Heart right ventricle (tissue), 16 donors: ENCODE data around the gene AGR3. TPM values are rescaled to one million over a fixed set of nuclear protein-coding genes. Genes with fewer than 3 reads are reported as not detected.

Experiments used
- ATAC-seq, 8 donors: fragments of 200-7000 bp; cut with Tn5 transposase; one replicate each; pipeline ENCODE4 v1.9.1; 2020; ENCODE audit warnings: mild to moderate bottlenecking in 8 of 8, moderate library complexity in 8 of 8, moderate number of reproducible peaks in 1 of 8
- DNase-seq, 2 donors: peaks; one replicate each; pipeline ENCODE4 v3.0.0-alpha.2; 2020
- H3K27ac ChIP-seq, 10 donors: fragments of 200-600 bp; sonication (generic) in 2 of 10; one replicate each; pipeline versions ENCODE4 v1.5.0 to v1.8.0; 2020 to 2022; ENCODE audit warnings: mild to moderate bottlenecking in 3 of 10
- H3K27me3 ChIP-seq, 7 donors: fragments of 200-600 bp; one replicate each; pipeline ENCODE4 v1.8.0; 2021 to 2022; ENCODE audit warnings: mild to moderate bottlenecking in 2 of 7
- H3K36me3 ChIP-seq, 9 donors: fragments of 200-600 bp; sonication (generic) in 1 of 9; one replicate each; pipeline versions ENCODE4 v1.5.0 to v1.8.0; 2020 to 2022; ENCODE audit warnings: mild to moderate bottlenecking in 2 of 9
- H3K4me1 ChIP-seq, 9 donors: fragments of 200-600 bp; sonication (generic) in 1 of 9; one replicate each; pipeline versions ENCODE4 v1.5.0 to v1.8.0; 2020 to 2022; ENCODE audit warnings: mild to moderate bottlenecking in 4 of 9
- H3K4me3 ChIP-seq, 10 donors: fragments of 200-600 bp; sonication (generic) in 2 of 10; one replicate each; pipeline versions ENCODE4 v1.5.0 to v1.8.0; 2020 to 2022; ENCODE audit warnings: mild to moderate bottlenecking in 7 of 10, moderate library complexity in 2 of 10
- H3K9me3 ChIP-seq, 11 donors: fragments of 200-600 bp in 10 of 11; sonication (generic) in 2 of 11; one replicate each; pipeline versions ENCODE4 v1.5.0 to v1.8.0; 2013 to 2022; ENCODE audit warnings: mild to moderate bottlenecking in 2 of 11, control low read depth in 1 of 11, moderate library complexity in 1 of 11
- CTCF ChIP-seq, 9 donors: fragments of 200-600 bp; sonication (generic) in 2 of 9; IDR thresholded peaks; one replicate each; pipeline versions ENCODE4 v1.5.0 to v1.8.0; 2021 to 2022; ENCODE audit warnings: antibody characterized with exemption in 9 of 9, mild to moderate bottlenecking in 5 of 9, moderate library complexity in 1 of 9
- WGBS, 2 donors: extraction: QIAGEN DNeasy Blood & Tissue Kit; methylation state at CpG; one replicate each; pipeline ENCODE4 v1.1.7; 2013; ENCODE audit warnings: inconsistent platforms in 1 of 2; 5-methylcytosine and 5-hydroxymethylcytosine counted together
- intact Hi-C, 10 donors: fragments of 100-400 bp; cut with DNase I; formaldehyde crosslinking; loops; one replicate each; pipeline versions ENCODE4 v1.11.1 to v1.14.2; 2022
- polyA plus RNA-seq, 2 donors: library from polyadenylated mRNA; stranded (reverse); fragments of 200-250 nt; gene quantifications; one replicate each; pipeline ENCODE4 v1.2.3, GENCODE V29; 2013
- total RNA-seq, 10 donors: library from RNA; stranded (reverse); fragmentation: NEBNext Ultra II Directional in 3 of 10; extraction: Animal tissue kit (Norgen Biotek cat#: 25700) in 3 of 10; gene quantifications; one replicate each; pipeline versions ENCODE4 v1.2.1 to v1.2.4, GENCODE V29; 2021 to 2023
- donor health status: Arrhythmogenic right ventricular cardiomyopathy.
- donor health status: ischemic (EF 13 %, LVEDD 7.1; RV severe dilation, severe dysfunction).
- donor health status: healthy with polysubstance abuse.
- donor health status: DM: no; HTN: yes; CAD: no.
- donor health status: DM: no; HTN: no; CAD: no.
- donor health status: ischemic (EF 25% LVEDD 6.9; RV normal size, moderate dysfunction).
- donor health status: ischemic (EF 25% LVEDD 5.7; RV mildly dilated, moderate dysfunction).
- donor health status: healthy.
- donor health status: DM: yes; HTN: yes; CAD: no.
- donor health status: Ischemic cardiomyopathy.
- donor health status: ischemic (EF 35%, LVEDD 5.7; RV mildly dilated, moderate dysfunction).
- donor health status: nonischemic (EF 11% LVEDD 7.7; RV severe dilation, severe dysfunction).
- donor health status: DM: yes; HTN: yes; CAD: no.
- donor health status: PGD.
- donor health status: ischemic (EF 29% LVEDD 5.4; RV normal size, mild dysfunction).
- donor health status: nonischemic (EF 23%, LVEDD 6.1; RV moderate dilation, normal function).

AGR3 gene
- total and polyA plus RNA-seq, 12 donors, result not detected

- DNase-seq, result no peak
- no peaks in the 10 kb centered on the region for H3K27me3 ChIP-seq
- no peak overlapping the region for H3K27ac ChIP-seq
- no peaks in the 10 kb centered on the region for H3K9me3 ChIP-seq
- H3K4me3 ChIP-seq, result no peak overlapping the region
- ATAC-seq, result no peak
- intact Hi-C loops, result loop anchor here in 1 of 10 donors (2.0 kb wide), 1 partner anchor 29 kb away; no protein-coding TSS in a partner anchor
- H3K36me3 ChIP-seq, result no peaks in the 10 kb centered on the region
- TF ChIP-seq CTCF (IDR thresholded peaks at IDR 0.05), result no peak
- H3K4me1 ChIP-seq, result no peaks in the 10 kb centered on the region
- WGBS, 2 donors, result 81 to 89% methylated on average over 5 of the region's 5 CpGs
Observed at GRCh38 chr7:16889305-16889704, 7.5 kb upstream of the AGR3 start.

GRCh38 chr7:16883918-16884317, 2.1 kb upstream of the AGR3 start:
- Histone ChIP-seq H3K27me3 (no peaks in the 10 kb centered on the region), H3K4me1 (no peaks in the 10 kb centered on the region), H3K4me3 (no peak overlapping the region), H3K27ac (no peak overlapping the region), H3K9me3 (no peaks in the 10 kb centered on the region), H3K36me3 (no peaks in the 10 kb centered on the region)
- 79 to 89% methylated on average over 2 of the region's 2 CpGs for WGBS, 2 donors
- no peak for TF ChIP-seq CTCF (IDR thresholded peaks at IDR 0.05)
- intact Hi-C loops, result no loop called here
- no peak for DNase-seq
- ATAC-seq, result no peak

- H3K9me3 ChIP-seq, result no peaks in the 10 kb centered on the region
- no peak for DNase-seq
- no peaks in the 10 kb centered on the region for H3K36me3 ChIP-seq
- ATAC-seq, result no peak
- 77 to 93% methylated on average over 1 of the region's 1 CpG for WGBS, 2 donors
- H3K4me3 ChIP-seq, result no peak overlapping the region
- intact Hi-C loops, result no loop called here
- no peak overlapping the region for H3K27ac ChIP-seq
- no peak for TF ChIP-seq CTCF (IDR thresholded peaks at IDR 0.05)
- no peaks in the 10 kb centered on the region for H3K4me1 ChIP-seq
- H3K27me3 ChIP-seq, result no peaks in the 10 kb centered on the region
Observed at GRCh38 chr7:16880554-16880953, 1.2 kb downstream of the AGR3 start.

GRCh38 chr7:16879181-16879580, 2.6 kb downstream of the AGR3 start:
- intact Hi-C loops, result loop anchor here in 1 of 10 donors (10.0 kb wide), 1 partner anchor 56 kb away; no protein-coding TSS in a partner anchor
- Histone ChIP-seq H3K4me3 (no peak overlapping the region), H3K9me3 (no peaks in the 10 kb centered on the region), H3K36me3 (no peaks in the 10 kb centered on the region), H3K27ac (no peak overlapping the region), H3K27me3 (no peaks in the 10 kb centered on the region), H3K4me1 (no peaks in the 10 kb centered on the region)
- TF ChIP-seq CTCF (IDR thresholded peaks at IDR 0.05), result no peak
- 84 to 93% methylated on average over 1 of the region's 1 CpG for WGBS, 2 donors
- DNase-seq (no peak), ATAC-seq (no peak)
